ENCODE results near the gene AKT3.

Gene AKT3

GRCh38 chr1:243493156-243494129, 356.6 kb downstream of the AKT3 start:
- H3K27ac Mint-ChIP-seq: no peak overlapping the region

GRCh38 chr1:243490748-243491686, 359.0 kb downstream of the AKT3 start:
- Mint-ChIP-seq H3K27me3 (ENCODE audit: low read depth) (no peaks in the 10 kb centered on the region), H3K4me3 (no peak overlapping the region), H3K4me1 (ENCODE audit: low read depth) (peaks cover 2% of the 10 kb centered on the region), H3K9me3 (no peaks in the 10 kb centered on the region), H3K27ac (no peak overlapping the region), H3K36me3 (ENCODE audit: low read depth) (peaks cover 1% of the 10 kb centered on the region)
- DNase-seq (ENCODE audit: low spot score): no peak

More at GRCh38 chr1:243493156-243494129, 356.6 kb downstream of the AKT3 start:
- Mint-ChIP-seq H3K4me1 (ENCODE audit: low read depth) (peaks cover 3% of the 10 kb centered on the region), H3K27me3 (ENCODE audit: low read depth) (no peaks in the 10 kb centered on the region), H3K4me3 (no peak overlapping the region), H3K9me3 (no peaks in the 10 kb centered on the region), H3K36me3 (ENCODE audit: low read depth) (peaks cover 4% of the 10 kb centered on the region)
- DNase-seq (ENCODE audit: low spot score): no peak

- H3K27me3 Mint-ChIP-seq (ENCODE audit: low read depth): no peaks in the 10 kb centered on the region
- no peak overlapping the region for H3K4me3 Mint-ChIP-seq
- H3K9me3 Mint-ChIP-seq: no peaks in the 10 kb centered on the region
- peaks cover 1% of the 10 kb centered on the region for H3K36me3 Mint-ChIP-seq (ENCODE audit: low read depth)
- DNase-seq (ENCODE audit: low spot score): no peak
- H3K27ac Mint-ChIP-seq: no peak overlapping the region
- H3K4me1 Mint-ChIP-seq (ENCODE audit: low read depth): no peaks in the 10 kb centered on the region
Measured at GRCh38 chr1:243489681-243490546, 360.1 kb downstream of the AKT3 start.

- H3K4me3 Mint-ChIP-seq: no peak overlapping the region
- no peaks in the 10 kb centered on the region for H3K9me3 Mint-ChIP-seq
- no peak for DNase-seq (ENCODE audit: low spot score)
- no peaks in the 10 kb centered on the region for H3K27me3 Mint-ChIP-seq (ENCODE audit: low read depth)
- H3K36me3 Mint-ChIP-seq (ENCODE audit: low read depth): peaks cover 1% of the 10 kb centered on the region
- no peaks in the 10 kb centered on the region for H3K4me1 Mint-ChIP-seq (ENCODE audit: low read depth)
- no peak overlapping the region for H3K27ac Mint-ChIP-seq
Measured at GRCh38 chr1:243489158-243489527, 360.9 kb downstream of the AKT3 start.

GRCh38 chr1:243488459-243489157, 361.4 kb downstream of the AKT3 start:
- Mint-ChIP-seq H3K9me3 (no peaks in the 10 kb centered on the region), H3K4me1 (ENCODE audit: low read depth) (no peaks in the 10 kb centered on the region), H3K27me3 (ENCODE audit: low read depth) (peaks cover 4% of the 10 kb centered on the region), H3K4me3 (no peak overlapping the region), H3K36me3 (ENCODE audit: low read depth) (peaks cover 1% of the 10 kb centered on the region), H3K27ac (no peak overlapping the region)
- DNase-seq (ENCODE audit: low spot score): no peak

GRCh38 chr1:243487649-243488227, 362.3 kb downstream of the AKT3 start:
- H3K36me3 Mint-ChIP-seq (ENCODE audit: low read depth): no peaks in the 10 kb centered on the region
- H3K4me3 Mint-ChIP-seq: peak overlapping the region; percentile 26
- no peak overlapping the region for H3K27ac Mint-ChIP-seq
- peaks cover 7% of the 10 kb centered on the region for H3K27me3 Mint-ChIP-seq (ENCODE audit: low read depth)
- H3K9me3 Mint-ChIP-seq: no peaks in the 10 kb centered on the region
- peaks cover 2% of the 10 kb centered on the region for H3K4me1 Mint-ChIP-seq (ENCODE audit: low read depth)
- no peak for DNase-seq (ENCODE audit: low spot score)

- Mint-ChIP-seq H3K4me1 (ENCODE audit: low read depth) (peaks cover 8% of the 10 kb centered on the region), H3K27me3 (ENCODE audit: low read depth) (peaks cover 7% of the 10 kb centered on the region), H3K27ac (no peak overlapping the region)
Measured at GRCh38 chr1:243487036-243487648, 362.9 kb downstream of the AKT3 start.

GRCh38 chr1:243483952-243484351, 366.1 kb downstream of the AKT3 start:
- Mint-ChIP-seq H3K4me1 (ENCODE audit: low read depth) (peaks cover 15% of the 10 kb centered on the region), H3K9me3 (no peaks in the 10 kb centered on the region), H3K27ac (no peak overlapping the region), H3K27me3 (ENCODE audit: low read depth) (peaks cover 7% of the 10 kb centered on the region), H3K36me3 (ENCODE audit: low read depth) (peaks cover 3% of the 10 kb centered on the region), H3K4me3 (peak overlapping the region; percentile 65)
- DNase-seq (ENCODE audit: low spot score): no peak

More at GRCh38 chr1:243487036-243487648, 362.9 kb downstream of the AKT3 start:
- no peaks in the 10 kb centered on the region for H3K36me3 Mint-ChIP-seq (ENCODE audit: low read depth)
- H3K9me3 Mint-ChIP-seq: no peaks in the 10 kb centered on the region
- peak overlapping the region; percentile 26 for H3K4me3 Mint-ChIP-seq
- DNase-seq (ENCODE audit: low spot score): no peak

GRCh38 chr1:243483071-243483771, 366.8 kb downstream of the AKT3 start:
- no peaks in the 10 kb centered on the region for H3K9me3 Mint-ChIP-seq
- peaks cover 7% of the 10 kb centered on the region for H3K27me3 Mint-ChIP-seq (ENCODE audit: low read depth)
- peak overlapping the region; percentile 68 for H3K4me3 Mint-ChIP-seq
- H3K27ac Mint-ChIP-seq: no peak overlapping the region
- peaks cover 3% of the 10 kb centered on the region for H3K36me3 Mint-ChIP-seq (ENCODE audit: low read depth)
- peaks cover 15% of the 10 kb centered on the region for H3K4me1 Mint-ChIP-seq (ENCODE audit: low read depth)
- no peak for DNase-seq (ENCODE audit: low spot score)

- Mint-ChIP-seq H3K36me3 (ENCODE audit: low read depth) (peaks cover 3% of the 10 kb centered on the region), H3K27me3 (ENCODE audit: low read depth) (peaks cover 7% of the 10 kb centered on the region), H3K27ac (no peak overlapping the region), H3K4me1 (ENCODE audit: low read depth) (peaks cover 15% of the 10 kb centered on the region), H3K9me3 (no peaks in the 10 kb centered on the region), H3K4me3 (peak overlapping the region; percentile 68)
- no peak for DNase-seq (ENCODE audit: low spot score)
Measured at GRCh38 chr1:243482141-243483022, 367.7 kb downstream of the AKT3 start.

GRCh38 chr1:243481101-243481500, 368.9 kb downstream of the AKT3 start:
- H3K36me3 Mint-ChIP-seq (ENCODE audit: low read depth): peaks cover 3% of the 10 kb centered on the region
- no peak overlapping the region for H3K4me3 Mint-ChIP-seq
- no peak overlapping the region for H3K27ac Mint-ChIP-seq
- H3K27me3 Mint-ChIP-seq (ENCODE audit: low read depth): peaks cover 7% of the 10 kb centered on the region
- DNase-seq (ENCODE audit: low spot score): no peak
- peaks cover 15% of the 10 kb centered on the region for H3K4me1 Mint-ChIP-seq (ENCODE audit: low read depth)
- no peaks in the 10 kb centered on the region for H3K9me3 Mint-ChIP-seq

All from T-helper 2 cell treated with Interferon-gamma antibody and Interleukin-4, amounts not matched to agents 5 μg/mL and 100 μg/mL, for 36 hours (primary cell).